GM12878 (cell line): ENCODE results near the gene SBF2. TPM values are rescaled to one million over a fixed set of nuclear protein-coding genes. Genes with fewer than 3 reads are reported as not detected.

Experiments used
- ATAC-seq: fragments of 200-7000 bp; cut with Tn5 transposase; 3 replicates; pipeline ENCODE4 v1.9.1; 2020; ENCODE audit warnings: mild to moderate bottlenecking, moderate library complexity
- BruUV-seq: library from RNA; stranded (reverse); fragments of 400-500 nt; replicated peaks from 2 replicates; lab custom pipeline; 2021; lab: Mats Ljungman, UMichigan
- CTCF ChIA-PET: fragments of 300-600 bp; sonication (Branson Sonifier 250); formaldehyde crosslinking; extraction: SDS; loops from one replicate; lab custom pipeline; 2021; ENCODE audit warnings: inconsistent platforms; lab: Yijun Ruan, JAX
- POLR2A ChIA-PET: fragments of 350-600 bp; formaldehyde crosslinking; extraction: SDS; loops from one replicate; lab custom pipeline; 2021; ENCODE audit warnings: inconsistent platforms; lab: Charles Lee
- RAD21 ChIA-PET: fragments of 300-600 bp; sonication (Branson Sonifier 250); formaldehyde crosslinking; loops from one replicate; lab custom pipeline; 2023; ENCODE audit warnings: antibody characterized with exemption; ENCODE audit not compliant: unreplicated experiment; lab: Charles Lee
- SMC1A ChIA-PET: fragments of 300-600 bp; sonication (Branson Sonifier 250); formaldehyde crosslinking; loops from one replicate; lab custom pipeline; 2023; ENCODE audit not compliant: unreplicated experiment, uncharacterized antibody; lab: Charles Lee
- DNase-seq: peaks from one replicate; pipeline ENCODE4 v3.0.0-alpha.2; 2011; ENCODE audit warnings: low read depth, low spot score
- FAIRE-seq: peaks from 3 replicates; lab custom pipeline; 2011; peaks lifted over from hg19 to GRCh38; lab: Jason Lieb, UNC
- H2AFZ ChIP-seq: 2 replicates; pipeline ENCODE4 v1.6.0; 2011; ENCODE audit warnings: low read depth, low read length, control low read depth; ENCODE audit not compliant: control insufficient read depth
- H3K27ac ChIP-seq: 2 replicates; pipeline ENCODE4 v1.5.1; 2011; ENCODE audit warnings: control low read depth; ENCODE audit not compliant: control insufficient read depth, insufficient read depth
- H3K27me3 ChIP-seq, 2 experiments: replicated peaks in 1 of 2; 2 replicates each; pipeline versions ENCODE4 v1.6.0 to v1.6.1; 2011; ENCODE audit warnings: low read length in 1 of 2; ENCODE audit not compliant: control insufficient read depth in 2 of 2, insufficient read depth in 2 of 2
- H3K36me3 ChIP-seq, 2 experiments: 2 replicates each; pipeline ENCODE4 v1.5.1; 2011; ENCODE audit warnings: low read length in 1 of 2; ENCODE audit not compliant: control insufficient read depth in 2 of 2, insufficient read depth in 2 of 2
- H3K4me1 ChIP-seq: 2 replicates; pipeline ENCODE4 v1.6.1; 2011; ENCODE audit warnings: mild to moderate bottlenecking, low read length, moderate library complexity, mixed read lengths; ENCODE audit not compliant: control insufficient read depth, insufficient read depth
- H3K4me2 ChIP-seq: 2 replicates; pipeline ENCODE4 v1.6.0; 2011; ENCODE audit warnings: control low read depth; ENCODE audit not compliant: control insufficient read depth, insufficient read depth
- H3K4me3 ChIP-seq: fragments of 200-600 bp; sonication (generic); 2 replicates; pipeline ENCODE4 v1.5.1; 2016
- H3K79me2 ChIP-seq: 2 replicates; pipeline ENCODE4 v1.6.0; 2011; ENCODE audit warnings: low read length; ENCODE audit not compliant: control insufficient read depth, insufficient read depth
- H3K9ac ChIP-seq: 2 replicates; pipeline ENCODE4 v1.8.0; 2011; ENCODE audit warnings: low read length, control low read depth, mixed read lengths; ENCODE audit not compliant: control insufficient read depth, insufficient read depth
- H3K9me3 ChIP-seq: replicated peaks from 3 replicates; pipeline ENCODE4 v1.5.1; 2011; ENCODE audit warnings: mild to moderate bottlenecking, low read length; ENCODE audit not compliant: control insufficient read depth, insufficient read depth
- H4K20me1 ChIP-seq: 2 replicates; pipeline ENCODE4 v1.6.0; 2011; ENCODE audit not compliant: control insufficient read depth, insufficient read depth
- ETV6 ChIP-seq, 2 experiments: fragments of 450-650 bp in 1 of 2; IDR thresholded peaks in 1 of 2; conservative IDR thresholded peaks in 1 of 2; 2 replicates each; pipeline ENCODE4 v1.6.1; 2014; ENCODE audit warnings: antibody characterized with exemption in 1 of 2, borderline replicate concordance in 1 of 2, low read depth in 1 of 2, mild to moderate bottlenecking in 1 of 2, moderate library complexity in 1 of 2
- EZH2 ChIP-seq: IDR thresholded peaks from 2 replicates; pipeline ENCODE4 v1.6.1; 2012; ENCODE audit warnings: low read depth, mild to moderate bottlenecking, control low read depth, inconsistent platforms, low read length, borderline replicate concordance; ENCODE audit not compliant: control insufficient read depth
- HDAC2 ChIP-seq: fragments of 200-600 bp; sonication (generic); IDR thresholded peaks from 2 replicates; pipeline ENCODE4 v1.6.1; 2017
- KDM1A ChIP-seq: fragments of 200-600 bp; sonication (generic); IDR thresholded peaks from 2 replicates; pipeline ENCODE4 v1.6.1; 2016; ENCODE audit warnings: borderline replicate concordance
- MEF2A ChIP-seq: IDR thresholded peaks from 2 replicates; pipeline ENCODE4 v1.6.1; 2011; ENCODE audit warnings: low read depth, mild to moderate bottlenecking, low read length, moderate library complexity; ENCODE audit not compliant: insufficient read depth
- PML ChIP-seq: IDR thresholded peaks from 2 replicates; pipeline ENCODE4 v1.6.1; 2012; ENCODE audit warnings: low read length, inconsistent platforms
- SMAD1 ChIP-seq: fragments of 450-650 bp; IDR thresholded peaks from 2 replicates; pipeline ENCODE4 v1.6.1; 2018; ENCODE audit warnings: mild to moderate bottlenecking, low read depth; ENCODE audit not compliant: partially characterized antibody
- SMARCA5 ChIP-seq: fragments of 450-650 bp; IDR thresholded peaks from 2 replicates; pipeline ENCODE4 v1.6.1; 2017; ENCODE audit warnings: mild to moderate bottlenecking
- SREBF1 ChIP-seq: IDR thresholded peaks from 2 replicates; pipeline ENCODE4 v1.6.1; 2012; ENCODE audit warnings: mild to moderate bottlenecking, low read length
- WGBS: methylation state at CpG from one replicate; pipeline ENCODE4 v1.1.6; 2016; ENCODE audit warnings: low lambda C conversion rate; ENCODE audit not compliant: insufficient replicate concordance, insufficient coverage; ENCODE audit errors: missing lambda C conversion rate; 5-methylcytosine and 5-hydroxymethylcytosine counted together
- in situ Hi-C: fragments of 300-500 bp; cut with MboI; formaldehyde crosslinking; loops from 9 replicates; pipeline ENCODE4 v1.14.3; 2018; ENCODE audit warnings: mixed read lengths
- intact Hi-C: fragments of 100-400 bp; cut with micrococcal nuclease; formaldehyde crosslinking; loops from one replicate; pipeline ENCODE4 v1.14.2; 2022; ENCODE audit not compliant: unreplicated experiment
- polyA plus RNA-seq, 11 experiments: library from polyadenylated mRNA; depleted of rRNA in 4 of 11; unstranded in 6 of 11; stranded (reverse) in 5 of 11; fragments of >200 nt; fragmentation: Nextera tagmentation in 4 of 11; fragmentation: Illumina TruSeq in 1 of 11; extraction: Ambion mirVana in 4 of 11; extraction: Trizol in 1 of 11; gene quantifications; 1 replicate in 1 of 11; 2 replicates in 10 of 11; pipeline versions ENCODE4 v1.2.1 to v1.2.3, GENCODE V29; 2011 to 2016; ENCODE audit warnings: inconsistent platforms in 2 of 11, missing spikeins in 2 of 11, low read depth in 1 of 11
- total RNA-seq, 4 experiments: library from RNA; depleted of rRNA in 3 of 4; stranded (reverse); fragments of >200 nt in 3 of 4; fragmentation: Illumina TruSeq in 1 of 4; extraction: Trizol in 1 of 4; gene quantifications; 2 replicates each; pipeline versions ENCODE4 v1.2.1 to v1.2.3, GENCODE V29; 2013 to 2021
- TF ChIP-seq, protein P1 (sequence below): fragments of 450-650 bp; IDR thresholded peaks from 2 replicates; pipeline ENCODE4 v1.6.1; 2017; ENCODE audit warnings: antibody characterized with exemption, mild to moderate bottlenecking, moderate library complexity

The SBF2 gene
- total and polyA plus RNA-seq, 10 of the 15 experiments (the other 5 are each of a cell fraction or from before 2014, with no cell fraction given) = 0.24 to 2.3 (median 1.1) TPM

- TF ChIP-seq SREBF1 = no peak
These were observed 541.9 kb downstream of the SBF2 start (continued) for GRCh38 chr11:9752091-9752490.

- Histone ChIP-seq H3K79me2 (peaks cover 6% of the 10 kb centered on the region), H3K4me3 (no peak overlapping the region), H4K20me1 (no peaks in the 10 kb centered on the region), H2AFZ (no peak overlapping the region), H3K36me3 (peaks cover 2 to 9% of the 10 kb centered on the region in 2 experiments; a peak in 3 of 4 replicates), H3K4me1 (peaks cover 42% of the 10 kb centered on the region), H3K27me3 (no peaks in the 10 kb centered on the region), H3K27ac (no peak overlapping the region), H3K9ac (no peak overlapping the region), H3K9me3 (no peaks in the 10 kb centered on the region), H3K4me2 (no peak overlapping the region)
- ChIA-PET RAD21 (interaction anchor here (1.0 to 1.2 kb wide), 2 partner anchors 133 to 216 kb away, joined by 3 to 5 read pairs; no protein-coding TSS in a partner anchor), SMC1A (interaction anchor here (0.7 to 7.8 kb wide), 8 partner anchors 10 to 658 kb away, joined by 3 to 84 read pairs (median 4); no protein-coding TSS in a partner anchor), CTCF (interaction anchor here (0.9 to 9.2 kb wide), 14 partner anchors 8 to 735 kb away, joined by 3 to 126 read pairs (median 4); no protein-coding TSS in a partner anchor), POLR2A (interaction anchor here (0.6 kb wide), 1 partner anchor 108 kb away, joined by 3 read pairs; no protein-coding TSS in a partner anchor)
- intact Hi-C loops = no loop called here
- FAIRE-seq (no peak), ATAC-seq (no peak), DNase-seq (no peak)
- no peak for TF ChIP-seq PML
- TF ChIP-seq HDAC2 = no peak
- no peak for TF ChIP-seq EZH2
- TF ChIP-seq SMAD1 = no peak
- no peak for TF ChIP-seq ETV6 (conservative IDR thresholded peaks at IDR 0.05 in 1 of 2, IDR thresholded peaks at IDR 0.05 in 1 of 2; ENCODE audit: borderline replicate concordance in 1 of 2, low read depth in 1 of 2)
- no peak for TF ChIP-seq KDM1A
- TF ChIP-seq, protein P1, sequence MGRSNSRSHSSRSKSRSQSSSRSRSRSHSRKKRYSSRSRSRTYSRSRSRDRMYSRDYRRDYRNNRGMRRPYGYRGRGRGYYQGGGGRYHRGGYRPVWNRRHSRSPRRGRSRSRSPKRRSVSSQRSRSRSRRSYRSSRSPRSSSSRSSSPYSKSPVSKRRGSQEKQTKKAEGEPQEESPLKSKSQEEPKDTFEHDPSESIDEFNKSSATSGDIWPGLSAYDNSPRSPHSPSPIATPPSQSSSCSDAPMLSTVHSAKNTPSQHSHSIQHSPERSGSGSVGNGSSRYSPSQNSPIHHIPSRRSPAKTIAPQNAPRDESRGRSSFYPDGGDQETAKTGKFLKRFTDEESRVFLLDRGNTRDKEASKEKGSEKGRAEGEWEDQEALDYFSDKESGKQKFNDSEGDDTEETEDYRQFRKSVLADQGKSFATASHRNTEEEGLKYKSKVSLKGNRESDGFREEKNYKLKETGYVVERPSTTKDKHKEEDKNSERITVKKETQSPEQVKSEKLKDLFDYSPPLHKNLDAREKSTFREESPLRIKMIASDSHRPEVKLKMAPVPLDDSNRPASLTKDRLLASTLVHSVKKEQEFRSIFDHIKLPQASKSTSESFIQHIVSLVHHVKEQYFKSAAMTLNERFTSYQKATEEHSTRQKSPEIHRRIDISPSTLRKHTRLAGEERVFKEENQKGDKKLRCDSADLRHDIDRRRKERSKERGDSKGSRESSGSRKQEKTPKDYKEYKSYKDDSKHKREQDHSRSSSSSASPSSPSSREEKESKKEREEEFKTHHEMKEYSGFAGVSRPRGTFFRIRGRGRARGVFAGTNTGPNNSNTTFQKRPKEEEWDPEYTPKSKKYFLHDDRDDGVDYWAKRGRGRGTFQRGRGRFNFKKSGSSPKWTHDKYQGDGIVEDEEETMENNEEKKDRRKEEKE = no peak
- no peak for TF ChIP-seq SMARCA5
- no peak for TF ChIP-seq MEF2A
- in situ Hi-C loops = loop anchor here (5.0 kb wide), 2 partner anchors 138 to 218 kb away; no protein-coding TSS in a partner anchor
- TSS peak; percentile 65 for BruUV-seq
- WGBS = 100% methylated on average over 4 of the region's 4 CpGs
These were observed 543.5 kb downstream of the SBF2 start for GRCh38 chr11:9750551-9750950.
